Measurements from ENCODE around the gene SCG3.

- TF ChIP-seq CTCF (IDR thresholded peaks at IDR 0.05) = no peak
- no peak for TF ChIP-seq POLR2A (IDR thresholded peaks at IDR 0.05)
- no peak for TF ChIP-seq POLR2AphosphoS5 (IDR thresholded peaks at IDR 0.05)
Measured at GRCh38 chr15:51757450-51757849, 76.1 kb downstream of the SCG3 start.
